ENCODE results near the gene CHST11. TPM values are rescaled to one million over a fixed set of nuclear protein-coding genes. Genes with fewer than 3 reads are reported as not detected.

CHST11 gene
- total and polyA plus RNA-seq, 4 donors, result 0.57 to 11.1 (median 3.7) TPM

- Histone ChIP-seq H3K27me3 (ENCODE audit: control insufficient read depth in 4 of 4, insufficient read depth in 4 of 4, low read length in 3 of 4) (peaks cover 0 to 5% (median 0%) of the 10 kb centered on the region in 4 donors), H3K4me1 (ENCODE audit: control insufficient read depth in 4 of 4, insufficient read depth in 4 of 4, low read length in 3 of 4) (no peaks in the 10 kb centered on the region), H3K27ac (ENCODE audit: low read depth in 1 of 2, low read length in 2 of 2) (no peak overlapping the region), H3K36me3 (ENCODE audit: control insufficient read depth in 4 of 4, insufficient read depth in 3 of 4, low read depth in 1 of 4, low read length in 3 of 4) (no peaks in the 10 kb centered on the region), H3K4me3 (ENCODE audit: low read depth in 1 of 3, low read length in 3 of 3) (no peak overlapping the region), H3K9ac (ENCODE audit: low read depth in 1 of 2, low read length in 2 of 2) (no peak overlapping the region), H3K9me3 (ENCODE audit: control insufficient read depth in 4 of 4, low read length in 3 of 4) (no peaks in the 10 kb centered on the region)
- WGBS, result 80% methylated on average over 1 of the region's 1 CpG
- DNase-seq (ENCODE audit: low spot score), result no peak
- TF ChIP-seq REST (IDR thresholded peaks at IDR 0.05), result no peak
- no peak for TF ChIP-seq YY1 (IDR thresholded peaks at IDR 0.05)
- TF ChIP-seq ZBTB33 (IDR thresholded peaks at IDR 0.05), result no peak
- no peak for TF ChIP-seq HNF4A (conservative IDR thresholded peaks at IDR 0.05)
- TF ChIP-seq GABPA (IDR thresholded peaks at IDR 0.05 in 1 of 2, conservative IDR thresholded peaks at IDR 0.05 in 1 of 2), result no peak
Observed at GRCh38 chr12:104434129-104434528, 22.6 kb upstream of the CHST11 start.

GRCh38 chr12:104435175-104435574, 21.6 kb upstream of the CHST11 start:
- Histone ChIP-seq H3K4me1 (ENCODE audit: control insufficient read depth in 4 of 4, insufficient read depth in 4 of 4, low read length in 3 of 4) (no peaks in the 10 kb centered on the region), H3K36me3 (ENCODE audit: control insufficient read depth in 4 of 4, insufficient read depth in 3 of 4, low read depth in 1 of 4, low read length in 3 of 4) (no peaks in the 10 kb centered on the region), H3K9ac (ENCODE audit: low read depth in 1 of 2, low read length in 2 of 2) (no peak overlapping the region), H3K27me3 (ENCODE audit: control insufficient read depth in 4 of 4, insufficient read depth in 4 of 4, low read length in 3 of 4) (peaks cover 0 to 5% (median 0%) of the 10 kb centered on the region in 4 donors), H3K4me3 (ENCODE audit: low read depth in 1 of 3, low read length in 3 of 3) (no peak overlapping the region), H3K9me3 (ENCODE audit: control insufficient read depth in 4 of 4, low read length in 3 of 4) (no peaks in the 10 kb centered on the region), H3K27ac (ENCODE audit: low read depth in 1 of 2, low read length in 2 of 2) (no peak overlapping the region)
- no peak for DNase-seq (ENCODE audit: low spot score)
- TF ChIP-seq EGR1 (IDR thresholded peaks at IDR 0.05; ENCODE audit: low read depth in 2 of 2) (no peak), RAD21 (IDR thresholded peaks at IDR 0.05) (no peak), HNF4G (IDR thresholded peaks at IDR 0.05) (no peak), MAX (IDR thresholded peaks at IDR 0.05) (no peak), HNF4A (conservative IDR thresholded peaks at IDR 0.05) (no peak), NR2F2 (IDR thresholded peaks at IDR 0.05) (no peak), SP1 (IDR thresholded peaks at IDR 0.05) (no peak), CTCF (IDR thresholded peaks at IDR 0.05; ENCODE audit: low read depth, low read length, missing input control) (no peak), RXRA (IDR thresholded peaks at IDR 0.05) (no peak), JUND (IDR thresholded peaks at IDR 0.05) (no peak), GABPA (IDR thresholded peaks at IDR 0.05 in 1 of 2, conservative IDR thresholded peaks at IDR 0.05 in 1 of 2) (no peak), FOXA1 (IDR thresholded peaks at IDR 0.05) (no peak), ATF3 (IDR thresholded peaks at IDR 0.05) (no peak), ZBTB33 (IDR thresholded peaks at IDR 0.05) (no peak), YY1 (IDR thresholded peaks at IDR 0.05) (no peak), TAF1 (conservative IDR thresholded peaks at IDR 0.05) (no peak), FOXA2 (IDR thresholded peaks at IDR 0.05) (no peak), REST (IDR thresholded peaks at IDR 0.05) (no peak)
- 64% methylated on average over 4 of the region's 4 CpGs for WGBS

Data from liver (tissue), 9 donors.